Measurements from ENCODE around the gene NXPH4.

The NXPH4 gene

GRCh38 chr12:57200497-57200896 is 16.1 kb upstream of the NXPH4 start:
- Histone ChIP-seq H3K27ac (ENCODE audit: low read depth, low read length) (no peak overlapping the region), H3K36me3 (ENCODE audit: control insufficient read depth in 5 of 5, insufficient read depth in 5 of 5, low read length in 5 of 5) (peaks cover 0 to 100% (median 99%) of the 10 kb centered on the region in 5 donors), H3K27me3 (ENCODE audit: control insufficient read depth in 5 of 5, insufficient read depth in 4 of 5, low read length in 5 of 5) (no peaks in the 10 kb centered on the region), H3K9me3 (ENCODE audit: control insufficient read depth in 5 of 5, low read length in 5 of 5) (no peaks in the 10 kb centered on the region), H3K9ac (ENCODE audit: low read length in 5 of 5) (no peak overlapping the region), H3K4me3 (ENCODE audit: low read depth in 1 of 5, low read length in 5 of 5) (no peak overlapping the region), H3K4me1 (ENCODE audit: control insufficient read depth in 5 of 5, insufficient read depth in 5 of 5, low read length in 5 of 5) (no peaks in the 10 kb centered on the region)

DNA sequence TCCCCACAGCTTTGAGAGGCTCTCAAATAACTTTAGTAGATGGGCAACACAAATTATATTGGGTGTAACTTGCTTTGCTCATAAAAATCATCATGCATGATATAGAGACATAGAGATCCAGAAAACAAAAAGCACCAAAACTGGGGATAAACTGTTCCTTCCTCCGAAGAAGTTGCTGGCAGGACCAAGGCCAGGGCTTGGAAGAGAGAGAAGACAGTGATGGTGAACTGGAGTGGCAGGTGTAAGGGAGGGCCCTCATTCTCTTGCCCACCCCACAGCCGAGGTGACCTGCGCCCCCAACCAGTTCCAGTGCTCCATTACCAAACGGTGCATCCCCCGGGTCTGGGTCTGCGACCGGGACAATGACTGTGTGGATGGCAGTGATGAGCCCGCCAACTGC is 15.4 kb upstream of the NXPH4 start:
- Histone ChIP-seq H3K36me3 (ENCODE audit: control insufficient read depth in 5 of 5, insufficient read depth in 5 of 5, low read length in 5 of 5) (peaks cover 0 to 100% (median 99%) of the 10 kb centered on the region in 5 donors), H3K27me3 (ENCODE audit: control insufficient read depth in 5 of 5, insufficient read depth in 4 of 5, low read length in 5 of 5) (no peaks in the 10 kb centered on the region), H3K27ac (ENCODE audit: low read depth, low read length) (no peak overlapping the region), H3K4me1 (ENCODE audit: control insufficient read depth in 5 of 5, insufficient read depth in 5 of 5, low read length in 5 of 5) (no peaks in the 10 kb centered on the region), H3K4me3 (ENCODE audit: low read depth in 1 of 5, low read length in 5 of 5) (no peak overlapping the region), H3K9me3 (ENCODE audit: control insufficient read depth in 5 of 5, low read length in 5 of 5) (no peaks in the 10 kb centered on the region), H3K9ac (ENCODE audit: low read length in 5 of 5) (no peak overlapping the region)

- no peaks in the 10 kb centered on the region for H3K27me3 ChIP-seq (ENCODE audit: control insufficient read depth in 5 of 5, insufficient read depth in 4 of 5, low read length in 5 of 5)
- peaks cover 0 to 100% (median 99%) of the 10 kb centered on the region in 5 donors for H3K36me3 ChIP-seq (ENCODE audit: control insufficient read depth in 5 of 5, insufficient read depth in 5 of 5, low read length in 5 of 5)
- no peak overlapping the region for H3K9ac ChIP-seq (ENCODE audit: low read length in 5 of 5)
Observed at GRCh38 chr12:57201631-57202030, 15.0 kb upstream of the NXPH4 start.

DNA sequence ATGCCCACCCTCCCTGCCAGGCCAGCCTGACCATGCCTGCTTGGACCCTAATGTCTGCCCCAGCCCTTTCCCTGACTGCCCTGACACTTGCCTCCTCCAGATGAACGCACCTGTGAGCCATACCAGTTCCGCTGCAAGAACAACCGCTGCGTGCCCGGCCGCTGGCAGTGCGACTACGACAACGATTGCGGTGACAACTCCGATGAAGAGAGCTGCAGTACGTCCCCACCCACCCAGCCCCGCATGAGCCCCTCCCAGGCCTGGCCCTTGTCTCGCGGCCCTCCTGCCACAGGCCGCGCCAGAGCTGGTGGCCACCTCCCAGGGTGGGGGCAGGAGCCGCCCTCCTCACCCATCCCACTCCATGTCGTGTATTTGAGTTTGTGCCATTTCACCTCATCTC is 14.3 kb upstream of the NXPH4 start:
- H3K9me3 ChIP-seq (ENCODE audit: control insufficient read depth in 5 of 5, low read length in 5 of 5) = no peaks in the 10 kb centered on the region
- H3K27me3 ChIP-seq (ENCODE audit: control insufficient read depth in 5 of 5, insufficient read depth in 4 of 5, low read length in 5 of 5) = no peaks in the 10 kb centered on the region
- H3K36me3 ChIP-seq (ENCODE audit: control insufficient read depth in 5 of 5, insufficient read depth in 5 of 5, low read length in 5 of 5) = peaks cover 0 to 95% (median 94%) of the 10 kb centered on the region in 5 donors
- no peak overlapping the region for H3K9ac ChIP-seq (ENCODE audit: low read length in 5 of 5)
- no peaks in the 10 kb centered on the region for H3K4me1 ChIP-seq (ENCODE audit: control insufficient read depth in 5 of 5, insufficient read depth in 5 of 5, low read length in 5 of 5)
- no peak overlapping the region for H3K27ac ChIP-seq (ENCODE audit: low read depth, low read length)
- H3K4me3 ChIP-seq (ENCODE audit: low read depth in 1 of 5, low read length in 5 of 5) = no peak overlapping the region

More at GRCh38 chr12:57201631-57202030, 15.0 kb upstream of the NXPH4 start:
- Histone ChIP-seq H3K27ac (ENCODE audit: low read depth, low read length) (no peak overlapping the region), H3K9me3 (ENCODE audit: control insufficient read depth in 5 of 5, low read length in 5 of 5) (no peaks in the 10 kb centered on the region), H3K4me3 (ENCODE audit: low read depth in 1 of 5, low read length in 5 of 5) (no peak overlapping the region), H3K4me1 (ENCODE audit: control insufficient read depth in 5 of 5, insufficient read depth in 5 of 5, low read length in 5 of 5) (no peaks in the 10 kb centered on the region)

- Histone ChIP-seq H3K9ac (ENCODE audit: low read length in 5 of 5) (no peak overlapping the region), H3K4me3 (ENCODE audit: low read depth in 1 of 5, low read length in 5 of 5) (no peak overlapping the region), H3K27ac (ENCODE audit: low read depth, low read length) (no peak overlapping the region), H3K36me3 (ENCODE audit: control insufficient read depth in 5 of 5, insufficient read depth in 5 of 5, low read length in 5 of 5) (peaks cover 0 to 95% (median 93%) of the 10 kb centered on the region in 5 donors), H3K9me3 (ENCODE audit: control insufficient read depth in 5 of 5, low read length in 5 of 5) (no peaks in the 10 kb centered on the region), H3K4me1 (ENCODE audit: control insufficient read depth in 5 of 5, insufficient read depth in 5 of 5, low read length in 5 of 5) (no peaks in the 10 kb centered on the region), H3K27me3 (ENCODE audit: control insufficient read depth in 5 of 5, insufficient read depth in 4 of 5, low read length in 5 of 5) (no peaks in the 10 kb centered on the region)
Observed at GRCh38 chr12:57203201-57203600, 13.4 kb upstream of the NXPH4 start.

GRCh38 chr12:57203791-57204190 is 12.8 kb upstream of the NXPH4 start:
- H3K27ac ChIP-seq (ENCODE audit: low read depth, low read length) = no peak overlapping the region
- no peak overlapping the region for H3K9ac ChIP-seq (ENCODE audit: low read length in 5 of 5)
- no peaks in the 10 kb centered on the region for H3K27me3 ChIP-seq (ENCODE audit: control insufficient read depth in 5 of 5, insufficient read depth in 4 of 5, low read length in 5 of 5)
- H3K9me3 ChIP-seq (ENCODE audit: control insufficient read depth in 5 of 5, low read length in 5 of 5) = no peaks in the 10 kb centered on the region
- H3K4me1 ChIP-seq (ENCODE audit: control insufficient read depth in 5 of 5, insufficient read depth in 5 of 5, low read length in 5 of 5) = no peaks in the 10 kb centered on the region
- peaks cover 0 to 95% (median 93%) of the 10 kb centered on the region in 5 donors for H3K36me3 ChIP-seq (ENCODE audit: control insufficient read depth in 5 of 5, insufficient read depth in 5 of 5, low read length in 5 of 5)
- no peak overlapping the region for H3K4me3 ChIP-seq (ENCODE audit: low read depth in 1 of 5, low read length in 5 of 5)

DNA sequence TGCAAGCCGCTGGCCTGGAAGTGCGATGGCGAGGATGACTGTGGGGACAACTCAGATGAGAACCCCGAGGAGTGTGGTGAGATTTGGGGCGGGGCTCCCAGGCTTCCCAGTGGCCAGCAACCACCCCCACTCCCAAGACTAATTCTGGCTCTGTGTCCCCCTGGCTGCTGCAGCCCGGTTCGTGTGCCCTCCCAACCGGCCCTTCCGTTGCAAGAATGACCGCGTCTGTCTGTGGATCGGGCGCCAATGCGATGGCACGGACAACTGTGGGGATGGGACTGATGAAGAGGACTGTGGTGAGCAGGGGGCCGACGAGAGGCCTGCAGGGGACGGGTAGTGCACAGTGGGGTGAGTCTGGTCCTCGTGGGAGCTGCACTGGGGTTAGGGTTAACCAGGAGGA is 12.1 kb upstream of the NXPH4 start:
- Histone ChIP-seq H3K4me3 (ENCODE audit: low read depth in 1 of 5, low read length in 5 of 5) (no peak overlapping the region), H3K27ac (ENCODE audit: low read depth, low read length) (no peak overlapping the region), H3K36me3 (ENCODE audit: control insufficient read depth in 5 of 5, insufficient read depth in 5 of 5, low read length in 5 of 5) (peaks cover 0 to 95% (median 93%) of the 10 kb centered on the region in 5 donors), H3K4me1 (ENCODE audit: control insufficient read depth in 5 of 5, insufficient read depth in 5 of 5, low read length in 5 of 5) (no peaks in the 10 kb centered on the region), H3K9ac (ENCODE audit: low read length in 5 of 5) (no peak overlapping the region), H3K27me3 (ENCODE audit: control insufficient read depth in 5 of 5, insufficient read depth in 4 of 5, low read length in 5 of 5) (no peaks in the 10 kb centered on the region), H3K9me3 (ENCODE audit: control insufficient read depth in 5 of 5, low read length in 5 of 5) (no peaks in the 10 kb centered on the region)

DNA sequence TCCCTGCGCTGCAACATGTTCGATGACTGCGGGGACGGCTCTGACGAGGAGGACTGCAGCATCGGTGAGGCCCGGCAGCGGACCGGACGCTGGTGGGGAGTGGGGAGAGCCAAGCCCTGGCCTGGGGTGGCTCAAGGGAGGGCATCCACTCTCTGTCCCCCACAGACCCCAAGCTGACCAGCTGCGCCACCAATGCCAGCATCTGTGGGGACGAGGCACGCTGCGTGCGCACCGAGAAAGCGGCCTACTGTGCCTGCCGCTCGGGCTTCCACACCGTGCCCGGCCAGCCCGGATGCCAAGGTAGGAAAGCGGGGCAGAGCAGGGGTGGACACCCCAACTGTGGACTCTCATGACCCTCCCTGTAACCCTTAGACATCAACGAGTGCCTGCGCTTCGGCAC is 11.4 kb upstream of the NXPH4 start:
- Histone ChIP-seq H3K36me3 (ENCODE audit: control insufficient read depth in 5 of 5, insufficient read depth in 5 of 5, low read length in 5 of 5) (peaks cover 0 to 95% (median 93%) of the 10 kb centered on the region in 5 donors), H3K9me3 (ENCODE audit: control insufficient read depth in 5 of 5, low read length in 5 of 5) (no peaks in the 10 kb centered on the region), H3K27me3 (ENCODE audit: control insufficient read depth in 5 of 5, insufficient read depth in 4 of 5, low read length in 5 of 5) (no peaks in the 10 kb centered on the region), H3K4me3 (ENCODE audit: low read depth in 1 of 5, low read length in 5 of 5) (no peak overlapping the region), H3K9ac (ENCODE audit: low read length in 5 of 5) (no peak overlapping the region), H3K27ac (ENCODE audit: low read depth, low read length) (no peak overlapping the region), H3K4me1 (ENCODE audit: control insufficient read depth in 5 of 5, insufficient read depth in 5 of 5, low read length in 5 of 5) (no peaks in the 10 kb centered on the region)

- Histone ChIP-seq H3K27me3 (ENCODE audit: control insufficient read depth in 5 of 5, insufficient read depth in 4 of 5, low read length in 5 of 5) (no peaks in the 10 kb centered on the region), H3K36me3 (ENCODE audit: control insufficient read depth in 5 of 5, insufficient read depth in 5 of 5, low read length in 5 of 5) (peaks cover 0 to 95% (median 93%) of the 10 kb centered on the region in 5 donors), H3K9ac (ENCODE audit: low read length in 5 of 5) (no peak overlapping the region), H3K27ac (ENCODE audit: low read depth, low read length) (no peak overlapping the region), H3K4me1 (ENCODE audit: control insufficient read depth in 5 of 5, insufficient read depth in 5 of 5, low read length in 5 of 5) (no peaks in the 10 kb centered on the region), H3K9me3 (ENCODE audit: control insufficient read depth in 5 of 5, low read length in 5 of 5) (no peaks in the 10 kb centered on the region), H3K4me3 (ENCODE audit: low read depth in 1 of 5, low read length in 5 of 5) (no peak overlapping the region)
Observed at GRCh38 chr12:57205931-57206330, 10.7 kb upstream of the NXPH4 start.

- H3K27me3 ChIP-seq (ENCODE audit: control insufficient read depth in 5 of 5, insufficient read depth in 4 of 5, low read length in 5 of 5) = no peaks in the 10 kb centered on the region
- H3K9me3 ChIP-seq (ENCODE audit: control insufficient read depth in 5 of 5, low read length in 5 of 5) = no peaks in the 10 kb centered on the region
- H3K36me3 ChIP-seq (ENCODE audit: control insufficient read depth in 5 of 5, insufficient read depth in 5 of 5, low read length in 5 of 5) = peaks cover 0 to 94% (median 91%) of the 10 kb centered on the region in 5 donors
- no peak overlapping the region for H3K9ac ChIP-seq (ENCODE audit: low read length in 5 of 5)
- no peak overlapping the region for H3K27ac ChIP-seq (ENCODE audit: low read depth, low read length)
- peaks cover 0 to 5% (median 3%) of the 10 kb centered on the region in 5 donors for H3K4me1 ChIP-seq (ENCODE audit: control insufficient read depth in 5 of 5, insufficient read depth in 5 of 5, low read length in 5 of 5)
- no peak overlapping the region for H3K4me3 ChIP-seq (ENCODE audit: low read depth in 1 of 5, low read length in 5 of 5)
Observed at GRCh38 chr12:57207731-57208630, 8.6 kb upstream of the NXPH4 start.
